GM21529 (cell line): ENCODE data around the gene MEP1A.
"Not testable (repeated sequence)": the region's sequence is repeated elsewhere in the genome, so short reads cannot be mapped to it uniquely, and the experiment has no call there.

ENCODE experiments used
- ATAC-seq: cut with Tn5 transposase; IDR thresholded peaks from one replicate; pipeline ENCODE4 v1.9.1; 2021; ENCODE audit not compliant: unreplicated experiment

MEP1A gene

GRCh38 chr6:46828939-46829338, 35.8 kb downstream of the MEP1A start:
- ATAC-seq, result no peak

- no peak for ATAC-seq
These were observed 39.6 kb downstream of the MEP1A start for GRCh38 chr6:46832816-46833215.

- ATAC-seq, result not testable (repeated sequence)
These were observed 41.2 kb downstream of the MEP1A start for GRCh38 chr6:46834257-46834916.

GRCh38 chr6:46834991-46835390, 41.8 kb downstream of the MEP1A start:
- ATAC-seq, result not testable (repeated sequence)

- no peak for ATAC-seq
These were observed 44.8 kb downstream of the MEP1A start for GRCh38 chr6:46838033-46838432.

GRCh38 chr6:46842252-46842846, 49.2 kb downstream of the MEP1A start:
- not testable (repeated sequence) for ATAC-seq

GRCh38 chr6:46845126-46845525, 51.9 kb downstream of the MEP1A start:
- no peak for ATAC-seq

- peak; percentile 98 for ATAC-seq
These were observed 55.6 kb downstream of the MEP1A start for GRCh38 chr6:46848684-46849360.

GRCh38 chr6:46849361-46849690, 56.1 kb downstream of the MEP1A start:
- no peak for ATAC-seq

GRCh38 chr6:46850792-46851191, 57.6 kb downstream of the MEP1A start:
- ATAC-seq, result no peak

- ATAC-seq, result not testable (repeated sequence)
These were observed 58.4 kb downstream of the MEP1A start for GRCh38 chr6:46851576-46851975.

- ATAC-seq, result peak; percentile 52
These were observed 62.8 kb downstream of the MEP1A start for GRCh38 chr6:46855966-46856365.

GRCh38 chr6:46862381-46862780, 69.2 kb downstream of the MEP1A start:
- no peak for ATAC-seq

GRCh38 chr6:46863791-46864190, 70.6 kb downstream of the MEP1A start:
- ATAC-seq, result no peak

GRCh38 chr6:46865221-46865620, 72.0 kb downstream of the MEP1A start:
- no peak for ATAC-seq

- no peak for ATAC-seq
These were observed 74.2 kb downstream of the MEP1A start for GRCh38 chr6:46867411-46867810.

GRCh38 chr6:46876126-46876525, 82.9 kb downstream of the MEP1A start:
- no peak for ATAC-seq

- ATAC-seq, result no peak
These were observed 85.8 kb downstream of the MEP1A start for GRCh38 chr6:46879003-46879402.

GRCh38 chr6:46882645-46883044, 89.5 kb downstream of the MEP1A start:
- no peak for ATAC-seq

- ATAC-seq, result no peak
These were observed 94.8 kb downstream of the MEP1A start for GRCh38 chr6:46888031-46888430.

- ATAC-seq, result no peak
These were observed 95.4 kb downstream of the MEP1A start for GRCh38 chr6:46888578-46888977.
